Measurements from ENCODE around the gene TENM4. TPM values are rescaled to one million over a fixed set of nuclear protein-coding genes. Genes with fewer than 3 reads are reported as not detected.

Gene TENM4
- total and polyA plus RNA-seq, 2 of the 8 experiments (the other 6 are each of a cell fraction or from before 2014, with no cell fraction given), result 3.5 to 7.2 TPM

DNA sequence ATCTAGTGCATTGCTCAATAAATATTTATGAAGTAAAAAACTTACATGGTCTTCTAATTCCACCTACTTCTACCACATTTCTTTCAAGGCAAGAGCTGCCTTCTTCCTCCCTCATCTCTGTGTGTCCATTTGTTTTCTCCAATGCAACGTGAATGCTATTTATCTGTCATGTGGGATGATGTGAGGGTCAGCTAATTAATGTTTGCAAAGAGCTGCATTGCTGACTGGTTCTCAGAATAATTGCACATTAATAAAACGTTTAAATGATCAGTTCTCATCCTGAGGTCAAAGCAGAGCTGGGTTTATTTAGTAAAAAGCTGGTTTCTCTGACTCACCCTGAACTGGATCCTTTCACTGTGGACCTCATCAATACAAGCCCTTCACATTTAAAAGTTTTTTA is 8.7 kb downstream of the TENM4 start (continued):
- TF ChIP-seq, protein P1, sequence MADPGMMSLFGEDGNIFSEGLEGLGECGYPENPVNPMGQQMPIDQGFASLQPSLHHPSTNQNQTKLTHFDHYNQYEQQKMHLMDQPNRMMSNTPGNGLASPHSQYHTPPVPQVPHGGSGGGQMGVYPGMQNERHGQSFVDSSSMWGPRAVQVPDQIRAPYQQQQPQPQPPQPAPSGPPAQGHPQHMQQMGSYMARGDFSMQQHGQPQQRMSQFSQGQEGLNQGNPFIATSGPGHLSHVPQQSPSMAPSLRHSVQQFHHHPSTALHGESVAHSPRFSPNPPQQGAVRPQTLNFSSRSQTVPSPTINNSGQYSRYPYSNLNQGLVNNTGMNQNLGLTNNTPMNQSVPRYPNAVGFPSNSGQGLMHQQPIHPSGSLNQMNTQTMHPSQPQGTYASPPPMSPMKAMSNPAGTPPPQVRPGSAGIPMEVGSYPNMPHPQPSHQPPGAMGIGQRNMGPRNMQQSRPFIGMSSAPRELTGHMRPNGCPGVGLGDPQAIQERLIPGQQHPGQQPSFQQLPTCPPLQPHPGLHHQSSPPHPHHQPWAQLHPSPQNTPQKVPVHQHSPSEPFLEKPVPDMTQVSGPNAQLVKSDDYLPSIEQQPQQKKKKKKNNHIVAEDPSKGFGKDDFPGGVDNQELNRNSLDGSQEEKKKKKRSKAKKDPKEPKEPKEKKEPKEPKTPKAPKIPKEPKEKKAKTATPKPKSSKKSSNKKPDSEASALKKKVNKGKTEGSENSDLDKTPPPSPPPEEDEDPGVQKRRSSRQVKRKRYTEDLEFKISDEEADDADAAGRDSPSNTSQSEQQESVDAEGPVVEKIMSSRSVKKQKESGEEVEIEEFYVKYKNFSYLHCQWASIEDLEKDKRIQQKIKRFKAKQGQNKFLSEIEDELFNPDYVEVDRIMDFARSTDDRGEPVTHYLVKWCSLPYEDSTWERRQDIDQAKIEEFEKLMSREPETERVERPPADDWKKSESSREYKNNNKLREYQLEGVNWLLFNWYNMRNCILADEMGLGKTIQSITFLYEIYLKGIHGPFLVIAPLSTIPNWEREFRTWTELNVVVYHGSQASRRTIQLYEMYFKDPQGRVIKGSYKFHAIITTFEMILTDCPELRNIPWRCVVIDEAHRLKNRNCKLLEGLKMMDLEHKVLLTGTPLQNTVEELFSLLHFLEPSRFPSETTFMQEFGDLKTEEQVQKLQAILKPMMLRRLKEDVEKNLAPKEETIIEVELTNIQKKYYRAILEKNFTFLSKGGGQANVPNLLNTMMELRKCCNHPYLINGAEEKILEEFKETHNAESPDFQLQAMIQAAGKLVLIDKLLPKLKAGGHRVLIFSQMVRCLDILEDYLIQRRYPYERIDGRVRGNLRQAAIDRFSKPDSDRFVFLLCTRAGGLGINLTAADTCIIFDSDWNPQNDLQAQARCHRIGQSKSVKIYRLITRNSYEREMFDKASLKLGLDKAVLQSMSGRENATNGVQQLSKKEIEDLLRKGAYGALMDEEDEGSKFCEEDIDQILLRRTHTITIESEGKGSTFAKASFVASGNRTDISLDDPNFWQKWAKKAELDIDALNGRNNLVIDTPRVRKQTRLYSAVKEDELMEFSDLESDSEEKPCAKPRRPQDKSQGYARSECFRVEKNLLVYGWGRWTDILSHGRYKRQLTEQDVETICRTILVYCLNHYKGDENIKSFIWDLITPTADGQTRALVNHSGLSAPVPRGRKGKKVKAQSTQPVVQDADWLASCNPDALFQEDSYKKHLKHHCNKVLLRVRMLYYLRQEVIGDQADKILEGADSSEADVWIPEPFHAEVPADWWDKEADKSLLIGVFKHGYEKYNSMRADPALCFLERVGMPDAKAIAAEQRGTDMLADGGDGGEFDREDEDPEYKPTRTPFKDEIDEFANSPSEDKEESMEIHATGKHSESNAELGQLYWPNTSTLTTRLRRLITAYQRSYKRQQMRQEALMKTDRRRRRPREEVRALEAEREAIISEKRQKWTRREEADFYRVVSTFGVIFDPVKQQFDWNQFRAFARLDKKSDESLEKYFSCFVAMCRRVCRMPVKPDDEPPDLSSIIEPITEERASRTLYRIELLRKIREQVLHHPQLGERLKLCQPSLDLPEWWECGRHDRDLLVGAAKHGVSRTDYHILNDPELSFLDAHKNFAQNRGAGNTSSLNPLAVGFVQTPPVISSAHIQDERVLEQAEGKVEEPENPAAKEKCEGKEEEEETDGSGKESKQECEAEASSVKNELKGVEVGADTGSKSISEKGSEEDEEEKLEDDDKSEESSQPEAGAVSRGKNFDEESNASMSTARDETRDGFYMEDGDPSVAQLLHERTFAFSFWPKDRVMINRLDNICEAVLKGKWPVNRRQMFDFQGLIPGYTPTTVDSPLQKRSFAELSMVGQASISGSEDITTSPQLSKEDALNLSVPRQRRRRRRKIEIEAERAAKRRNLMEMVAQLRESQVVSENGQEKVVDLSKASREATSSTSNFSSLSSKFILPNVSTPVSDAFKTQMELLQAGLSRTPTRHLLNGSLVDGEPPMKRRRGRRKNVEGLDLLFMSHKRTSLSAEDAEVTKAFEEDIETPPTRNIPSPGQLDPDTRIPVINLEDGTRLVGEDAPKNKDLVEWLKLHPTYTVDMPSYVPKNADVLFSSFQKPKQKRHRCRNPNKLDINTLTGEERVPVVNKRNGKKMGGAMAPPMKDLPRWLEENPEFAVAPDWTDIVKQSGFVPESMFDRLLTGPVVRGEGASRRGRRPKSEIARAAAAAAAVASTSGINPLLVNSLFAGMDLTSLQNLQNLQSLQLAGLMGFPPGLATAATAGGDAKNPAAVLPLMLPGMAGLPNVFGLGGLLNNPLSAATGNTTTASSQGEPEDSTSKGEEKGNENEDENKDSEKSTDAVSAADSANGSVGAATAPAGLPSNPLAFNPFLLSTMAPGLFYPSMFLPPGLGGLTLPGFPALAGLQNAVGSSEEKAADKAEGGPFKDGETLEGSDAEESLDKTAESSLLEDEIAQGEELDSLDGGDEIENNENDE (IDR thresholded peaks at IDR 0.05; ENCODE audit: insufficient replicate concordance, low read length), result no peak
- no peak for TF ChIP-seq RFX5 (IDR thresholded peaks at IDR 0.05; ENCODE audit: borderline replicate concordance, low read depth, low read length)
- TF ChIP-seq TCF12 (IDR thresholded peaks at IDR 0.05; ENCODE audit: low read depth, low read length), result no peak
- TF ChIP-seq EP300 (IDR thresholded peaks at IDR 0.05; ENCODE audit: borderline replicate concordance in 1 of 2, low read depth in 2 of 2, low read length in 2 of 2), result no peak
- no peak for TF ChIP-seq RAD21 (IDR thresholded peaks at IDR 0.05 in 1 of 2, conservative IDR thresholded peaks at IDR 0.05 in 1 of 2; ENCODE audit: low read depth in 2 of 2, low read length in 2 of 2)
- TF ChIP-seq, protein P2, sequence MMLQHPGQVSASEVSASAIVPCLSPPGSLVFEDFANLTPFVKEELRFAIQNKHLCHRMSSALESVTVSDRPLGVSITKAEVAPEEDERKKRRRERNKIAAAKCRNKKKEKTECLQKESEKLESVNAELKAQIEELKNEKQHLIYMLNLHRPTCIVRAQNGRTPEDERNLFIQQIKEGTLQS (IDR thresholded peaks at IDR 0.05; ENCODE audit: insufficient read depth, low read depth, low read length), result no peak
- no peak for TF ChIP-seq POLR2A (IDR thresholded peaks at IDR 0.05; ENCODE audit: control extremely low read depth in 1 of 2, low read depth in 2 of 2, low read length in 2 of 2)
- TF ChIP-seq SP1 (IDR thresholded peaks at IDR 0.05; ENCODE audit: low read depth, low read length), result no peak
- TF ChIP-seq RNF2 (IDR thresholded peaks at IDR 0.05; ENCODE audit: borderline replicate concordance, low read depth, low read length, missing control alignments, poor library complexity, severe bottlenecking), result no peak
- no peak for TF ChIP-seq YY1 (IDR thresholded peaks at IDR 0.05; ENCODE audit: low read depth, low read length)
- no peak for TF ChIP-seq ASH2L (IDR thresholded peaks at IDR 0.05; ENCODE audit: low read length)
